Activated CD8-positive, alpha-beta T cell treated with anti-CD3 and anti-CD28 coated beads, Interleukin-2, amount 10 ng/mL, durations not matched to agents 7 days and 5 days (primary cell): ENCODE measurements around the gene KLHDC1. TPM values are rescaled to one million over a fixed set of nuclear protein-coding genes. Genes with fewer than 3 reads are reported as not detected.
"Not testable (repeated sequence)": the region's sequence is repeated elsewhere in the genome, so short reads cannot be mapped to it uniquely, and the experiment has no call there.

Experiments
- ATAC-seq: fragments of 150-1000 bp; cut with Tn5 transposase; one replicate; pipeline ENCODE4 v1.10.0; 2021; ENCODE audit warnings: moderate library complexity
- CTCF ChIA-PET: fragments of 350-600 bp; sonication (Branson Sonifier 250); formaldehyde crosslinking; loops from one replicate; lab custom pipeline; 2021; ENCODE audit warnings: antibody characterized with exemption; lab: Charles Lee
- POLR2A ChIA-PET: fragments of 350-600 bp; sonication (Branson Sonifier 250); formaldehyde crosslinking; loops from one replicate; lab custom pipeline; 2021; ENCODE audit warnings: antibody characterized with exemption; lab: Charles Lee
- DNase-seq: peaks from one replicate; pipeline ENCODE4 v3.0.0-alpha.2; 2020
- H3K27ac Mint-ChIP-seq: one replicate; pipeline ENCODE4 v1.8.0; 2021; ENCODE audit warnings: mild to moderate bottlenecking, mixed read lengths
- H3K27me3 Mint-ChIP-seq: one replicate; pipeline ENCODE4 v1.8.0; 2021; ENCODE audit warnings: low read depth, mixed read lengths
- H3K36me3 Mint-ChIP-seq: one replicate; pipeline ENCODE4 v1.8.0; 2021; ENCODE audit warnings: low read depth, mixed read lengths
- H3K4me1 Mint-ChIP-seq: one replicate; pipeline ENCODE4 v1.8.0; 2021; ENCODE audit warnings: low read depth, mixed read lengths
- H3K4me3 Mint-ChIP-seq: one replicate; pipeline ENCODE4 v1.8.0; 2021; ENCODE audit warnings: mild to moderate bottlenecking, mixed read lengths
- H3K9me3 Mint-ChIP-seq: one replicate; pipeline ENCODE4 v1.8.0; 2022; ENCODE audit warnings: mixed read lengths; ENCODE audit not compliant: insufficient read depth
- total RNA-seq, 2 experiments: library from RNA; stranded (reverse); gene quantifications; one replicate each; pipeline ENCODE4 v1.2.3, GENCODE V29; 2021

Gene KLHDC1
- total RNA-seq, 2 experiments from 2014 or later, result 0.95 to 1.5 TPM

DNA sequence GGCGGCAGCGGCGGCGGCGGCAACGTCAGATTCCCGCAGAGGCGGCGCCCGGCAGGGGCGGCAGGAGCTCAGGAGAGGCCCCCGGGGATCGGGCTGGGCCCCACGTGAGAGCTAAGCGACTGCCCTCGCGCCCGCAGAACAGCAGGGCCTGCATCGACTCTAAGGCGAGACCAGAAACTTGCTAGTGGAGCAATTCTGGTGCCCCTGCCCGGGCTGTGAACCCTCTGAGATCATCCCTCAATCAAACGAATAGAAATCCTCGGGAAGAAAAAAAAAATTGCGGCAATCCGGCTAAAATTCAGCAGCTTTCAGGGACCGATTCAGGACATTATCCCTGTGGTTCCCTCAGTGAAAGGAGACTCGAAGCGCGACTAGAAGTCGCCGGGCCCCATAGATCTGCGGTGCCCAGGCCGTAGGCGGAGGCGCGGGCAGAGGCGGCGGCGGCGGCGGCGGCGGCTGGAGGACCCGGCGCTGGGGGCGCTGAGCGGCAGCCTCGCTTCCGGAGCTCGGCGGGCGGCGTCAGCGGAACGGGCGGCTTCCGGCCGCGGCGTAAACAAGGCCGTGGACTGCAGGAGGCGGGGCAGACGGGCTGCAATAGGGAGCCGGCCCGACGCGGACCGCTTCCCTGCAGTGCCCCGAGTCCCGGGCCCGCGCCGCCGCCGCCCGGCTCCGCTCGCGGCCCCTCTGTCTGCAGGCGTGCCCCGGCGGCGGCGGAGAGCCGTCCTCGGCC lies 74.8 kb downstream of the KLHDC1 start, which contains the start of gene KLHDC2:
Gene KLHDC2, plus strand, starts transcription at position 583 of the 730 bp plus-strand sequence. CDS start 316 bp downstream, outside the sequence.
- DNase-seq (peak; percentile 92), ATAC-seq (peak; percentile 88)
- Mint-ChIP-seq H3K4me3 (peak within 1 kb of the TSS; percentile 98), H3K36me3 (peaks cover 6% of the 10 kb centered on the region), H3K27ac (peak within 1 kb of the TSS; percentile 99), H3K27me3 (no peaks in the 10 kb centered on the region), H3K9me3 (no peaks in the 10 kb centered on the region), H3K4me1 (peaks cover 26% of the 10 kb centered on the region)
- ChIA-PET POLR2A (interaction anchor here (0.6 to 3.0 kb wide), 25 partner anchors 8 to 764 kb away, joined by 3 to 31 read pairs (median 4); partner anchors contain the start of genes DNAAF2, KLHDC1, LRR1 and MGAT2), CTCF (interaction anchor here (0.5 to 7.2 kb wide), 19 partner anchors 12 to 1093 kb away, joined by 3 to 48 read pairs (median 4); partner anchors contain the start of genes DNAAF2, KLHDC1, MGAT2 and NEMF)

DNA sequence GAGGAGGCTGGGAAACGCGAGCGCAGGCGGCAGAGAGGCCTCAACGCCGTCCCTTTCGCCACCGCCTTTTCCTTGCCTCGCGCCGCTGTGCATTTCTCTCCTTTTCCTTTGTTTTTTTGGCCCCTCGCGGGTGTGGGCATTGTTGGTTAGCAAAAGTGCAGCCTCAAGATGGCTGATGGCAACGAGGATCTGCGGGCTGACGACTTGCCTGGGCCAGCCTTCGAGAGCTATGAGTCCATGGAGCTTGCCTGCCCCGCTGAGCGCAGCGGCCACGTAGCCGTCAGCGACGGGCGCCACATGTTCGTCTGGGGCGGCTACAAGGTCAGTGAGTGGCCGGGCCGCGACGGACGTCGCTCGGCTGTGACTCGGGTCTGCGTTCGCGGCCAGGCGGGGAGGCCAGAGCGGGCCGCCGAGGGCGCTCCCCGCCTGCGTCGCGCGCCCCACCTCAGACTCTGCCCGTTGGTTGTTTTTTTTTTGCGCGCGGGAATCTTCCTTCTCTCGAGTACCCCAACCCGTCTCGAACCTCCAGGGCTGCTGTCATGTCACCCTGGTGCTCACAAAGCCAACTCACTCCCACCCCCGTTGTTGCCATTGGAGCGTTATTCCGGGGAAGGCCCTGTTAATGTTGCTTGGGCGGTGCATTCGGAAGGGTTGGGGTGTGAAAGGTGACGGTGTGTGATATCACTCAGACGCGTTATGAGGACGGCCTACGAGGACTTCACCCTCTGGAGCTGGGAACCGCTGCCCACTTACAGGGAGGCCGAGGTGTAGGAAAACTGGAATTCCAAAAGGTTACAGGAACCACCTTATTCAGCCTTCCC lies 75.6 kb downstream of the KLHDC1 start:
- Mint-ChIP-seq H3K27me3 (no peaks in the 10 kb centered on the region), H3K4me3 (peak overlapping the region; percentile 98), H3K36me3 (peaks cover 6% of the 10 kb centered on the region), H3K9me3 (no peaks in the 10 kb centered on the region), H3K27ac (peak overlapping the region; percentile 99), H3K4me1 (peaks cover 26% of the 10 kb centered on the region)
- ChIA-PET CTCF (interaction anchor here (0.6 to 7.2 kb wide), 15 partner anchors 11 to 148 kb away, joined by 3 to 48 read pairs (median 4); partner anchors contain the start of genes DNAAF2, KLHDC1, MGAT2 and NEMF), POLR2A (interaction anchor here (0.6 to 3.0 kb wide), 27 partner anchors 7 to 763 kb away, joined by 3 to 31 read pairs (median 4); partner anchors contain the start of genes DNAAF2, KLHDC1, LRR1 and MGAT2)
- ATAC-seq, result peak; percentile 43
- peak; percentile 76 for DNase-seq

DNA sequence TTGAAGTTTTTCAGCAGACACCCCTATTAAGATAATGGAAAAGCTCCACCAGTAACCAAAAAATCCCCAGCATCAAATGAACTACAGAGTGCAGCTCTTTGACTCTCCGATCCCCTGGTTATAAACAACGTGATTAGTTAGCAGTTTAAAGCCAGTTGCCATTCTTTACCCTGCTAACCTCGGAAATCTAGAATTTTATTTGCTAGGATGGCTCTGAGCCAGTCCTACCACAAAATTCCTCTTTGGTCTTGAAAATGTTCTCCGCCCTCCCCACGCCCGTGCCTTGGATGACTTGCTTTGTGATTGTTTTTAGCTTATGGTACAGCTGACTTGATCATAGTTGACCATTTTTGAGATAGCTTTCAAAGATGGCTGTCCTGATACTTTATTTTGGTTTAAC lies 76.3 kb downstream of the KLHDC1 start:
- Mint-ChIP-seq H3K27me3 (no peaks in the 10 kb centered on the region), H3K4me1 (peaks cover 26% of the 10 kb centered on the region), H3K9me3 (no peaks in the 10 kb centered on the region), H3K36me3 (peaks cover 6% of the 10 kb centered on the region), H3K27ac (peak overlapping the region; percentile 99), H3K4me3 (peak overlapping the region; percentile 98)
- ChIA-PET CTCF (interaction anchor here (0.7 to 7.2 kb wide), 8 partner anchors 77 to 1472 kb away, joined by 3 to 48 read pairs (median 4); partner anchors contain the start of genes DNAAF2, KLHDC1 and NEMF), POLR2A (interaction anchor here (0.6 to 3.0 kb wide), 13 partner anchors 11 to 347 kb away, joined by 3 to 31 read pairs (median 6); partner anchors contain the start of genes DNAAF2, KLHDC1, LRR1 and MGAT2)
- DNase-seq (no peak), ATAC-seq (no peak)

DNA sequence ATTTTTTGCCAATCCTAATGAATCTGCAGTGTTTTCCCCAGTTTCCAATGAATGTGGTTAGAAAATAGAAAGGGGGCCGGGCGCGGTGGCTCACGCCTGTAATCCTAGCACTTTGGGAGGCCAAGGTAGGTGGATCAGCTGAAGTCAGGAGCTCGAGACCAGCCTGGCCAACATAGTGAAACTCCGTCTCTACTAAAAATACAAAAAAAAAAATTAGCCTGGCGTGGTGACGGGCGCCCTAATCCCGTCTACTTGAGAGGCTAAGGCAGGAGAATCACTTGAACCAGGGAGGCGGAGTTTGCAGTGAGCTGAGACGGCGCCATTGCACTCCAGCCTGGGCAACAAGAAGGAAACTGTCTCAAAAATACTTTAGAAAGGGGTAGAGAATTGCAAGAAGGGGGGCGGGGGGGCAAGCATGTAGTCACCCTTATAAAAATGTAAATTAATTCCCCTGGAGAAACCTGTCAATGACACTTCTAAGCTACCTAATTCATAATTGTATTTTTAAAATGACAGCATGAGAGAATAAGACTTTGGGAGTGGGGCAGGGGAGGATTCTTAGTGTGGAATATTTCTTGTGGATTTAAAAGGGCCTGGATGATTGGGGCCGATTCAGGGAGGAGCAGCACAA lies 76.8 kb downstream of the KLHDC1 start:
- Mint-ChIP-seq H3K9me3 (no peaks in the 10 kb centered on the region), H3K4me1 (peaks cover 29% of the 10 kb centered on the region), H3K36me3 (peaks cover 10% of the 10 kb centered on the region), H3K27ac (peak overlapping the region; percentile 99), H3K27me3 (no peaks in the 10 kb centered on the region), H3K4me3 (peak overlapping the region; percentile 98)
- ChIA-PET CTCF (interaction anchor here (0.6 to 7.2 kb wide), 10 partner anchors 77 to 1472 kb away, joined by 3 to 48 read pairs (median 4); partner anchors contain the start of genes DNAAF2, KLHDC1, MGAT2 and NEMF), POLR2A (interaction anchor here (0.7 to 3.0 kb wide), 10 partner anchors 12 to 347 kb away, joined by 4 to 29 read pairs (median 8); partner anchors contain the start of genes KLHDC1, LRR1, MGAT2 and NEMF)
- ATAC-seq, result no peak
- no peak for DNase-seq

DNA sequence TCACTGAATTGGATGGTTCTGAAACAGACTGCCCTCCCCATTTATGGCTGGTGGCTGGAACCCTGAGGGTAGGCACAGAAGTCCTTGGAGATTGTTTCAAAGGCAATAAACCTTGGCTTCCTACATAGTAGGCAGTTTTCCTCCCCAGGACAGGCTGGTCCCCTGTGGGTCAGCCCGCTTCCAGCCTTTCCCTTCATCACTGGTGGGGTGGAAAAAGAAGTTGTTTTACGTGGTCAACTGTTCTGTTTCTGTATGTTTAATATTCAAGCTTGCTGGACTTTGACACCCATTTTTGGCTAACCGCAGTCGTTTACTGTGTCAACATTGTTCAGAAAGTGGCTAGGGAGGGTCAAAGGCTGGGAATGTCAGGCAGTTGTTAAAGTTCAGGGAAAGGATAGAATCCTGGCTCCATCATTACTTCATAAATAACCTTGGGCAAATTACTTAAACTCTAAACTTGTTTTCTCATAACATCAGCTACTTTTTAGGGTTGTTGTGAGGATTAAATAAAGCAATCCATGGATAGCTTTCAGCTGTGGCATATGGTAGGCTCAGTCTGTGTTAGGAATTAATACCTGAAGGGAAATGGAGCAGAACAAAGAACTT lies 77.4 kb downstream of the KLHDC1 start:
- Mint-ChIP-seq H3K4me1 (peaks cover 34% of the 10 kb centered on the region), H3K9me3 (no peaks in the 10 kb centered on the region), H3K27ac (peak overlapping the region; percentile 39), H3K4me3 (peak overlapping the region; percentile 22), H3K36me3 (peaks cover 16% of the 10 kb centered on the region), H3K27me3 (no peaks in the 10 kb centered on the region)
- DNase-seq, result no peak
- no peak for ATAC-seq
- ChIA-PET CTCF (interaction anchor here (0.6 to 7.2 kb wide), 5 partner anchors 92 to 550 kb away, joined by 3 to 48 read pairs (median 3); partner anchors contain the start of genes DNAAF2, MGAT2 and RPL36AL), POLR2A (interaction anchor here (0.7 to 2.5 kb wide), 2 partner anchors 82 to 184 kb away, joined by 5 to 10 read pairs; partner anchors contain the start of genes NEMF and RPS29)

DNA sequence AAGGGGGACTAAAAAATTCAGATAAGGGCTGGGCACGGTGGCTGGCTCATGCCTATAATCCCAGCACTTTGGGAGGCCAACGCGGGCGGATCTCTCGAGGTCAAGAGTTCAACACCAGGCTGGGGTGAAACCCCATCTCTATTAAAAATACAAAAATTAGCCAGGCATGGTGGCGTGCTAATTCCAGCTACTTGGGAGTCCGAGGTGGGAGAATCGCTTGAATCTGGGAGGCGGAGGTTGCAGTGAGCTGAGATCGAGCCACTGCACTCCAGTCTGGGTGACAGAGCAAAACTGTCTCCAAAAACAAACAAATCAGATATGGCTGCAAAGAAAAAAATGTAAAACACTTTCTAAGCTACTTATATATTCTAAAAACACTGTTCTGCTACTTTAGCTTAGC lies 78.8 kb downstream of the KLHDC1 start:
- H3K36me3 Mint-ChIP-seq, result peaks cover 21% of the 10 kb centered on the region
- DNase-seq, H3K27me3 Mint-ChIP-seq, H3K9me3 Mint-ChIP-seq, ATAC-seq, H3K27ac Mint-ChIP-seq, H3K4me3 Mint-ChIP-seq: not testable (repeated sequence)
- POLR2A ChIA-PET, result interaction anchor here (1.0 kb wide), 1 partner anchor 9 kb away, joined by 3 read pairs; no protein-coding TSS in a partner anchor
- H3K4me1 Mint-ChIP-seq, result peaks cover 34% of the 10 kb centered on the region
- CTCF ChIA-PET, result interaction anchor here (0.9 to 7.2 kb wide), 2 partner anchors 80 to 137 kb away, joined by 3 to 48 read pairs; partner anchors contain the start of genes DNAAF2 and NEMF

DNA sequence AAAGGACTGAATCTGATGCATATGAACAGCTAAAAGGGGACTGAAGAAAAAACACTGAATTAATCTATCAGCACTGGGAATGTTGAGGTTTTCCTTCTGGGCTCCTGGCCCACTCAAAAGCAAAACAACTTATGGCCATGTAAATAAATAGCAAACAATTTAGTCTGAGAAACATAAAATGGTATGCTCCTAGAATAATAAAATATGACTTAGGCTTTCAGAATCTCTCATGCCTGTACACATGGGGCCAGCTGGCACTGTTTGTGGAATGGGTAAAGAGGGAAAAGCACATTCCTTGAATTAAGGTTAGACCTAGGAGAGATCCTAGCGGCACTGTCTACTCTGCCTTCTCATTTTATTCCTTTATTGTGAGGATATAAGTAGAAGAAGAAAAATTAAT lies 81.2 kb downstream of the KLHDC1 start:
- CTCF ChIA-PET, result no interaction called here
- DNase-seq, result no peak

DNA sequence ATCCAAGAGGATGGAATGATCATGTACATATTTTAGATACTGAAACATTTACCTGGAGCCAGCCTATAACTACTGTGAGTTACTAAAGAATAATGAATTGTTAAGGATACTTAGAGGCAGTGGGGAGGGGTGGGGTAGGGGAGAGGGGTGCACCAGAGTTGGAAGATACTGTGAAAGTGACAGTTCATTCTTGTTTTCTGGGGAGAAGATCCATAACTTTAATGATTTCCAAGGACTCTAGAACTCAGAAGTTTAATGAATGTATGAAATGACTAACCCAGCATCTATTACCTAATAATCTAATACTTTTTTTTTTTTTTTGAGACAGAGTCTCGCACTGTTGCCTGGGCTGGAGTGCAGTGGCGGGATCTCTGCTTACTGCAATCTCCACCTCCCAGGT lies 85.5 kb downstream of the KLHDC1 start:
- DNase-seq (no peak), ATAC-seq (no peak)
- H3K9me3 Mint-ChIP-seq, result no peaks in the 10 kb centered on the region
- H3K36me3 Mint-ChIP-seq, result peaks cover 54% of the 10 kb centered on the region
- ChIA-PET POLR2A (no interaction called here), CTCF (no interaction called here)
- H3K4me3 Mint-ChIP-seq, result no peak overlapping the region
- H3K4me1 Mint-ChIP-seq, result peaks cover 9% of the 10 kb centered on the region
- H3K27ac Mint-ChIP-seq, result no peak overlapping the region
- no peaks in the 10 kb centered on the region for H3K27me3 Mint-ChIP-seq

More for the DNA sequence above, 81.2 kb downstream of the KLHDC1 start:
- Mint-ChIP-seq H3K36me3 (peaks cover 28% of the 10 kb centered on the region), H3K27ac (no peak overlapping the region), H3K9me3 (no peaks in the 10 kb centered on the region), H3K27me3 (no peaks in the 10 kb centered on the region), H3K4me3 (no peak overlapping the region), H3K4me1 (peaks cover 24% of the 10 kb centered on the region)
- no peak for ATAC-seq
- POLR2A ChIA-PET, result interaction anchor here (0.7 kb wide), 1 partner anchor 10 kb away, joined by 3 read pairs; no protein-coding TSS in a partner anchor

DNA sequence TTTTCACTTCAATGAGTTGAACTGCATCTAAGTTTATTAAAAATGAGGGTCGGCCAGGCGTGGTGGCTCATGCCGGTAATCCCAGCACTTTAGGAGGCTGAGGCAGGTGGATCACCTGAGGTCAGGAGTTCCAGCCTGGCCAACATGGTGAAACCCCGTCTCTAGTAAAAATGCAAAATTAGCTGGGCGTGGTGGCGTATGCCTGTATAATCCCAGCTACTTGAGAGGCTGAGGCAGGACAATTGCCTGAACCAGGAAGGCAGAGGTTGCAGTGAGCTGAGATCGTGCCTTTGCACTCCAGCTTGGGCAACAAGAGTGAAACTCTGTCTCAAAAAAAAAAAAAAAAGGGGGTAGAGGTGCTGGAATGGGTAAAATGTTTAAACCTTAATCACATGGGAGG lies 88.1 kb downstream of the KLHDC1 start:
- POLR2A ChIA-PET, result interaction anchor here (0.5 to 1.4 kb wide), 5 partner anchors 9 to 80 kb away, joined by 3 to 9 read pairs (median 3); partner anchors contain the start of gene KLHDC2
- CTCF ChIA-PET, result interaction anchor here (1.1 to 2.4 kb wide), 3 partner anchors 14 to 149 kb away, joined by 3 to 11 read pairs (median 4); partner anchors contain the start of genes DNAAF2 and KLHDC2
- not testable (repeated sequence) for H3K27ac Mint-ChIP-seq, ATAC-seq, H3K4me1 Mint-ChIP-seq, H3K9me3 Mint-ChIP-seq, H3K4me3 Mint-ChIP-seq, H3K27me3 Mint-ChIP-seq, DNase-seq
- H3K36me3 Mint-ChIP-seq, result peaks cover 58% of the 10 kb centered on the region
